Right renal cortex interstitium (tissue), 3 donors: ENCODE results near the gene ACSF2. TPM values are rescaled to one million over a fixed set of nuclear protein-coding genes. Genes with fewer than 3 reads are reported as not detected.
"Not testable (repeated sequence)": the region's sequence is repeated elsewhere in the genome, so short reads cannot be mapped to it uniquely, and the experiment has no call there.

Source experiments
- DNase-seq, 3 donors: peaks; one replicate each; pipeline ENCODE4 v3.0.0-alpha.2; 2013; ENCODE audit warnings: low read depth in 3 of 3, low spot score in 2 of 3
- polyA plus RNA-seq, 3 donors: library from polyadenylated mRNA; unstranded; fragments of 120-200 nt; gene quantifications; one replicate each; pipeline ENCODE4 v1.2.1, GENCODE V29; 2013; ENCODE audit not compliant: insufficient read length in 3 of 3

Gene ACSF2
- polyA plus RNA-seq, 3 donors, result 81.2 to 115 (median 98.7) TPM

DNA sequence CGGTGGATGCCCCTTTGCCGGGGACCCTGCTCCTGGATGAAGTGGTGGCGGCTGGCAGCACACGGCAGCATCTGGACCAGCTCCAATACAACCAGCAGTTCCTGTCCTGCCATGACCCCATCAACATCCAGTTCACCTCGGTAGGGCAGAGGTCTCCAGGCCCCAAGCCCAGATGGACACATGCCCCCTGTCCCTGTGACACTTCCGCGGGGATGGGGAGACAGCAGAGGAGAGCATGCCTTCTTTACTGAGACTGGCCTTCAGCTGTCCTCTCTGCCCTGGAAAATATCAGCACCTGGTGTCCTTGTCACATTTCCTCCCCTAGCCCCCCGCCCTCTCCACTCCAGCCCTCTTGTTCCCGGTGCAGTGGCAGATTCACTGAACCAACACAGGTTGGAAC, 36.4 kb downstream of the ACSF2 start:
- DNase-seq, result no peak

DNA sequence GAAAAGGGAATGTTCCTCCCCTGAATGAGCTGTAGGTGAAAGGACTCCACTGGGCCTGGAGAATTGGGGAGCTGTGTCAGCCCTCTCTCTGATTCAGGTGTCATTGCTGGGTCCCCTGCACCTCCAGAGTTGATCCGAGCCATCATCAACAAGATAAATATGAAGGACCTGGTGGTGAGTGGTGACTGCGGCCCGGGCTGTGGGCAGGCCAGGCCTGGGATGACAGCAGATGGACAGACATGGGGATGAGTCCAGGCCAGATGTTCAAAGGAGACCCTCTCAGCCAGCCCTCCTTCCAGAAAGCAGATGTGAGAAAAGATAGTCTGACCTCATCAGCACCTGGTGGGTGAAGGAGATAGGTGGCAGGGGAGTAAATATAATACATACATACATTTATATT, 38.1 kb downstream of the ACSF2 start:
- DNase-seq, result no peak

DNA sequence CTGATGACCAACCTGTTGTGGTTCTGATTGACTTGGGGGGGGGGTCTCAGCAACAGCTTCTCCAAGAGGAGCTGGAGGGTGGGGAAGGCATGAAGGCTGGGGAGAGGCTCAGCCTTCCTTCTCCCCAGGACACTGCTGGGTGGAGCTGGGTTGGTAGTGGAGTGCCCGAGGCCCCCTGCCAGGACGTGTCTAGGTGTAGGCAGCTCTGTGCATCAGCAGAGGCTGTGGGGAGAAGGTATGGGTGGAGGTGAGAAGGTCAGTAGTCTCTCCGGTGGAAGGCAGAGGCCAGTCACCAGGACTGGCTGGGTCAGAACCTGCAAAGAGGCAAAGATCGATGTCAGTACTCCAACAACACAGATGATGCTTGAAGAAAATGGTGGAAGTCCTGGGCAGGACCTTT, 38.7 kb downstream of the ACSF2 start:
- DNase-seq, result no peak

DNA sequence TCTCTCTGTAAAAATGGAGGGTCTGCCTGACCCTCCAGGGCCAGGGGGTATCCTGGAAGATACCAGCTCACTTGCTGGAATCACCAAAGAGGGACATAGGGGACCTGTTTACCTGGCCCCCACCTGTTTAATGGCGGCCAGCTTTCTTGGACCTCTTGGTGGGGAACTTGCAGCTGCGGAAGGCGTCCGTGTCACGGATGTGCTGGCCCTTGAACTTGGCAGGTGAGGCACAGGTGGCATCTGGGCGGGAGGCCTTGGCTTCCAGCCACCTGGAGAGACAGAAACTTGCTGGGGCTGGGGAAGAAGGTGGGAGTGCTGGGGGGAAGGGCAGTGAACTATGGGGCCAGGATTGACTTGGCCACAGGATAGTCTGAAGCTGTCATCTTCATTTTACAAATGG, 39.2 kb downstream of the ACSF2 start:
- DNase-seq, result no peak

DNA sequence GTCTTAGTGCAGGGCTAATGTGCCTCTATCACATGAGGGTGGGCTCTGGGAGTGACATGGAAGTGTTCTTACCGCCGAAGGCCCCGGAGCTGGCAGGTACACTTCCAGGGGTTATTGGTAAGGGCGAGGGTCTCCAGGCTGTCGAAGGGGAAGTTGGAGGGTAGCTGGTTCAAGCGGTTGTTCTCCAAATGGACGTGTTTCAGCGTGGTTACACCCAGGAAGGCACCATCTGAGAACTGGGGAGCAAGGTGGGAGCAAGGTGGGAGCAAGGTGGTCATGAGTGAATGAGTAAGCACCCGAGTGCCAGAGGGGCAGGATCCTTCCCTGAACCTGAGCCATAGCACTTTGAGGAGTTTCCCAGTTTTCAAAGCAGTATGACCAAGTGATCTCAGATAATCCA, 39.6 kb downstream of the ACSF2 start:
- DNase-seq, result no peak

DNA sequence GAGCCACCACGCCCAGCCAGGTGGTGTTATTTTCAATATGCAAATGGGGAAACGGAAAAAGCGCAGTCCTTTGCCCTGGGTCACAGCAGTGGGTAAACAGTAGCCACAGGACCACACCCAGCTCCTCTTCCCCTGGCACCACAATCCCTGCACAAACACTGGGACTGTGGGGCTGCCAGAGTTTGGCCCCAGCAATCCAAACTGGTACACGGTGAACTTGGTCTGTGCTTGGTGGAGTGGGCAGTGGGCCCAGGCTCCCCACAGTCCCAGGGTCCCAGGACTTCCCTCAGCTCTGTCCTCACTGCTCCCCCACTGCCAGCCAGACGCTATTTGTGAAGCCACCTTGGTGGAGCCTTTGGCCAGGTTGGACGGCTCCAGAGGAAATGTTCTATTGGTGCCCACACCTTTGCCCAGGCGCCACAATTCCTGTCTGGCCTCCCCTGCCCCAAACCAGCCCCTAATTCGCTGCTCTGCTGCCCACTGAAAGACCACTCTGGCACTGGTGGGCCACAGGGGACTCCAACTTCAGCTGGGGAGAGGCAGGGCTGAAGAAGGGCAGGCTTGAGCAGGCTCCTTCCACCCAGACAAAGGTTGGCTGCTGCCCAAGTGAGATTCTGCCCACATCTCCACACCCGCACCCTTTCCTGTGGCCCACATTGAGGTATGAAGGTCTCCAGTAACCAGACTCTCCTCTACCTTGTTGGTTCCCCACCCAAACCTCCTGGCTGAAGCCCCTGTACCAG, 40.5 kb downstream of the ACSF2 start:
- no peak for DNase-seq

DNA sequence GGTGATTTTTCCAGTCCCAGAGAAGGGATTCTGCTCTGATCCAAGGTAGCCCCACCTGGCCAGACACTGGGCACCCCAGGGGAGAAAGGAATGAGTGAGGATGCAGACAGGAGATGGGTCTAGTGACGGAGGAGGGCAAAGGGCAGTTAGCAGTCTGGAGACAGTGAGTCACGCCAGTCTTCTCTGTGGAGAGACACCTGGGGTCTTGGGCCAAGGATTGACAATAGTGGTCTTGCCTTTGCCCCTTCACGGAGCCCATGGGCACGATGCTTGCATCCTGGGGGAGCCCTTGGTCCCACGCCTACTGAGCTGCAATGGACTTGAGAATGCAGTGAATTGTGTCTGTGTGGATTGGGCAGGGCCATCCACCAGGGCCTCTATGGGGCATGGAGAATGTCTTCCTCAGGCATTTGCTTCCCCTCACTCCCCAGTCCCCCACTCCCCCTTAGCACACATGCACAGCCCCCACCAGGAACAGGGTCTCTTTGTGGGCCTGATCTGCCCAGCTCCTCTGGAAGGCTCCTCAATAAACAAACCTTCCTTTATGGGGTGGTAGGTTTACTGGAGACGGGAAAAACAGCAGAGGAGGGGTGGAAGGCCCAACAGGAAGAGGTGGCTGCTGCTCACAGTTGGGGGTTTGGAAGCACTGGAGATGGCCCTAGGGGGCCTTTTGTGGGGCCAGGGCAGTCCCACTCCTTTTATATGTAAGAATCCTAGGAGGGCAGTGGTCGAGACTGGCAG, 41.3 kb downstream of the ACSF2 start:
- DNase-seq, result no peak

DNA sequence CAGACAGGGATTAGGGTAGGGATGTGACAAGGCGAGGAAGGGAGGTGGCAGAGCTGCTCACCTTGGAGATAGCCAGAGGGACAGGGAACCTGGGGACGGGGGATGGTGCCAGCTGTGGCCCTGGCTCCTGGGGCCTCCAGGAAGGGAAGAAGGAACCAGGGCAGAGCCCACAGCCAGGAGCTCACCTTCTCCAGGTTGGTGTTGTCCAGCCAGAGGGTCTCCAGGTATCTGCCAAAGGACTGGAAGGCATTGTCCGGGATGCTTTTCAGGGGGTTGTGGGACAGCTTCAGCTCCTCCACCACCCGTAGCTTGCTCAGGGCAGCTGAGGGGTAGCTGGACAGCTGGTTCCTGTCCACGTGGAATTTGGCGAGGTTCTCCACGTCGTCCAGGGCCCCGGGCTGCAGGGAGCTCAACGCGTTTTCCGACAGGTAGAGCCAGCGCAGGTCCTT, 41.9 kb downstream of the ACSF2 start:
- DNase-seq, result no peak

DNA sequence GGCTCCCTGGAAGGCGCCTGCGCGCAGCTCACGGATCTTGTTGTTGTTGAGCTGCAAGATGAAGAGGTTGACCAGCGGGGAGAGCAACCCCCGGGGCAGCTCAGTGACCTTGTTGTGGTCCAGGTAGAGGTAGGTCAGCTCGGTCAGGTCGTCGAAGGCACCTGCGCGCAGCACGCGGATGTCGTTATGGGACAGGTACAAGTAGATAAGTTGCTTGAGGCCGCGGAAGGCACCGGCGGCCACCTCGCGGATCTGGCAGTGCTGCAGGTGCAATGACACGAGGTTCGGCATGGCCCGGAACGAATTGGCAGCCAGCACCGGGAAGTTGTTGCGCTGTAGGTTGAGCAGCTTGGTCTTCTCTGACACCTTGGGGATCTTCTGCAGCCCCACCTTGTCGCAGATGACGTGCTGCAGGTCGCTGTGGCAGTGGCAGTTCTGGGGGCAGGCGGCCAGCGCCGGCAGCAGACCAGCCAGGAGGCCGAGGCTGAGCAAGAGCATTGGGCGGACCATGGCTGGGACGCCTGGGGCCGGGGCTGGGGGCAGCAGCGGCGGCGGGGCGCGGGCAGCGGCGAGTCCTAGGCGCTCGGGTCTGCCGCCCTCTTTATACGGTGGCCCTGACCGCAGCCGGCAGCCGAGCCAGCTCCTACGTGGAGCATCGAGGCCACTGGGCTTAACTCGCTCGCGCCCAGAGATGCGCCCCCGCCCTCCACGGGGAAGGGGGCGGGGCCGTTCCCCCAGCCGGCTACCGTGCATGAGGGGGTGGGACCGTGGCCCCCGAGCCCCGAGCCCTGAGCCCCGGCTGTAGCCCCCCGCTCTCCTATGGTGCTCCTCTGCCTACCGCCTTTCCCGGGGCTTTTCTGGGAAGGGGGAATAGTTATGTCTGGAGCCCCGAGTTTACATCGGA, 42.5 kb downstream of the ACSF2 start, which contains the start of gene CHAD:
TSS of gene CHAD (minus strand) at position 577 of the 904 bp plus-strand sequence. CDS start at position 510, 67 bp downstream.
- no peak for DNase-seq

DNA sequence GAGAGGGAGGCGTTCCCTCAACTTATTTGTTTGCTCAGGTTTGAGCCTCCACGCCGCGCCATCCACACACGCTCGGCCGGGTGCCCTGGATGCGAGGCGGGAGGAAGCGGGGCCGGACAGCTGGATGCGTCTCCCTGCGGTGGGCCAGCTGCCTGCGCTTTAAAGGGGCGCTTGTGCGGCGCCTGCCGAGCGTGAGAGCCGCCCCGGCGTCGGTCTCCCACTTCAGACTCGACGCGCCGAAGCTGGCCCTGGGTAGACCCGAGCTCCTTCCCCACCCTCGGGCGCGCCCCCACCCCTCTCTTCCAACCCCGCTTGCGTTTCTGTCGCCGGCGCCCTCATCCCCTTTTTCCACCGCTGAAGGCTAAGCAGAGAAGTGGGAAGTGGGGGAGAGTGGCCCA, 43.2 kb downstream of the ACSF2 start:
- DNase-seq, result no peak

DNA sequence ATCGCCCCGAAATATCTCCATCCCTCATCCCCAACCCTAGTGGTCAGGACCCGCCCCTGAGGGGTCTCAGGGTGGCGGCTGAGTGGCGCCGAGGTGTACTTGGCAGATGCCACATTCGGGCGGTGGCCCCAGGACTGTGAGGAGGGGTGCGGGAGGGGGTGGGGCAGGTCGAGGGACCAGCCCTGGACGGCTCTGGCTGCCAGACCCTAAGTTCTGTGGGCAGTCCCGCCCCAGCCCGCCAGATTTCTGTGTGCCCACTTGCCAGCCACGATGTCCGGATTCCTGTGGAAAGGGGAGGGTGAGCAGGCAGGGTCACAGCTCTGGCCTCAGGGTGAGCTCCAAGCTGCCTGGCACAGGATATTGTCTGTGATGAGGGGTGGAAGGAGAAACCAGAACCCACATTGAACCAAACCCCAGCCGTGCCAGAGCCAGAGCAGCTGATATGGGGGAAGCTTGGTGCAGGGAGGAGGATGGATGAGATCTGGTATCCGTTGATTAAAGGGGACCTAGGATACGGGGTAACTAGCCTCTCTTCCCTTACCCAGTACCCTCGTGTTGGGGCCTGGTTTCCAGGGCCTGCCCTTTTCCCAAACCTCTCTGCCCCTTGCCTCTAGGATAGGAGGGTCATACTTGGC, 43.8 kb downstream of the ACSF2 start:
- no peak for DNase-seq

DNA sequence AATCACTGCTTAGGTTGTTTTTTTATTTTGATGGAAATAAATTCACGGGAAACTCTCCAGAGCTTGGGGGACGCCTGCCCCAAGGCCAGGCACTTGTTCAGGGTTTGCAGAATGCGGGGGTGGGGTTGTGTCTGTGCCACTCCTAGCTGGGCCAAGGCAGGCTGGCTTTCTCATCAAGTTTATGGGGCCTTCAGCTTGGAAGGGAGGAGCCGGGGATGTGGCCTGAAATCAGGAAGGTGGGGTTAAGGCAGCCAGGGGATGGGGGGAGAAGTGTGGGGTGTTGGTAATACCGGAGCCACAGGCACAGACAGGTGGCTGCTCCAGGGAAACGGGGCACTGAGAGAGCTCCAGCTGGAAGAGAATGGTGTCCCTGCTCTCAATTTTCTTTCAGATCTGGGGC, 44.4 kb downstream of the ACSF2 start:
- DNase-seq, result no peak

DNA sequence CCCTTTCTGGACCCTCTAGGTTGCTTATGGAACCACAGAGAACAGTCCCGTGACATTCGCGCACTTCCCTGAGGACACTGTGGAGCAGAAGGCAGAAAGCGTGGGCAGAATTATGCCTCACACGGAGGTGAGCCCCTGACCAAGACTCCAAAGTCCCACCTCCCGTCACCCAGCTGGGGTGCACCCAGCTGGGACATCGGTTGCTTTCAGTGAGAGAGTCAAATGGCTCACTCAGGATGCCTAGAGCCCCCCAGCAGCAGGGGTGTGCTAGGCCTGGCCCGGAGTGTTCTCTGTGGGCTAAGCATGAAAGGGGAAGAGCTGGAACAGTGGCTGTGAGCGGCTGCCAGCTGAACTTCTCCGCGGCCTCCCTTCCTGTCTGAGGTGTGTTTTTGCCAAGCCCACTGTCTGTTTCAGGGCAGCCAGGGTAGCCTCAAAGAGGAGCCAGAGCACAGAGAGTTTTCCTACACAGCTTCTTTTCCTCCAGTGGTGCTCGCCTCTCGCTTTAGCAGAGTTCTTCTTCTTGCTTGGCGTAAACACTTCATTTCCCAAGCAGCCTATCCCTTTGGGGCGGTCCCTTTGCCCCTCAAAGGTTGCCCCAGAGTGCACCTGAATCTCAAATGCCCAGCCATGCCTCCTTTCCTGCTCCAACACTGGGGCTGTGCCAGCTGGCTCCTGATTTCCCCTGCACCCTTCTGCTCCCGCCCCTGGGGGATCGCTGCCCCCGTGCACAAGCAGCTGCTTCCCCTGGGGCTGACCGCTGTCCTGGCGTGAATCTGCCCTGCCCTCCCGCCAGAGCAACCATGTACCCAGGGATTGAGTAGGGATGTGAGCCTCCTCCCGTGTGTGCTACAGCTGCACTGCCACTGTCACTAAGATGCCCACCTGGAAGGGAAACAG, 45.2 kb downstream of the ACSF2 start:
- DNase-seq, result no peak

DNA sequence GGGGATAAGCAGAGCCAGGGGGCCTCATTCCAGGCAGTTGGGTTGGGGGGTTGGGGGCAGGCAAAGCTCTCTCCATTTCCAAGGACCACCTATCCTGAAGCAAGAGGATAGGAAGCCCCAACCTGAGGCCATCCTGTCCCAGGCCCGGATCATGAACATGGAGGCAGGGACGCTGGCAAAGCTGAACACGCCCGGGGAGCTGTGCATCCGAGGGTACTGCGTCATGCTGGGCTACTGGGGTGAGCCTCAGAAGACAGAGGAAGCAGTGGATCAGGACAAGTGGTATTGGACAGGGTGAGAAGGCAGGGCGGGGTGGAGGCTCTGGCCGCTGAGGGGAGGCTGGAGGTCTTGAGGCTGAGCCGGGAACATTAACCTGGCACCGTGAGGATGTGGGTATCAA, 46.3 kb downstream of the ACSF2 start:
- DNase-seq, result no peak

DNA sequence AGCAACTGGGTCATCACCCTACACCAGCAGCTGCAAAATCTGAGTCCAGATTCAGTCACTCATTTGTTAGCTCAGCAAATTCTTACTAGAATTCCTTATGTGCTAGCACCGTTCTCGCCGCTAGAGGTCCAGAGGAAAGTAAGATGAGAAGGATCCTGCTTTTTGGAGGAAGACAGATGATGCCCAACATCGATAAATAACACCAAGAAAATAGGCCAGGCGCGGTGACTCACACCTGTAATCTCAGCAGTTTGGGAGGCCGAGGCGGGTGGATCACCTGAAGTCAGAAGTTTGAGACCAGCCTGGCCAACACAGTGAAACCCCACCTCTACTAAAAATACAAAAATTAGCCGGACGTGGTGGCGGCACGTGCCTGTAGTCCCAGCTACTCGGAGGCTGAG, 46.7 kb downstream of the ACSF2 start:
- not testable (repeated sequence) for DNase-seq

DNA sequence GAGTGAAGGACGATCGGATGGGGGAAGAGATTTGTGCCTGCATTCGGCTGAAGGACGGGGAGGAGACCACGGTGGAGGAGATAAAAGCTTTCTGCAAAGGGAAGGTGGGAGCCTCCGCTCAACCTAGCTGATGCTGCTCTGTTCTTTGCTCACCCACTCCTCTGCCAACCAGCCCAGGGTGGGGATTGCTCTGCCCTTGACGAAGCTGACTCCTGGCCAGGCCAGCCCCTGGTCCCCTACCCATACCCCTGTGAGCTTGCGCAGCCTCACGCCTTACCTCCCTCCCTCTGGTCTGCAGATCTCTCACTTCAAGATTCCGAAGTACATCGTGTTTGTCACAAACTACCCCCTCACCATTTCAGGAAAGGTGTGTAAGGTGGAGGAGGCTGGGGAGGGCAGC, 47.9 kb downstream of the ACSF2 start:
- no peak for DNase-seq

DNA sequence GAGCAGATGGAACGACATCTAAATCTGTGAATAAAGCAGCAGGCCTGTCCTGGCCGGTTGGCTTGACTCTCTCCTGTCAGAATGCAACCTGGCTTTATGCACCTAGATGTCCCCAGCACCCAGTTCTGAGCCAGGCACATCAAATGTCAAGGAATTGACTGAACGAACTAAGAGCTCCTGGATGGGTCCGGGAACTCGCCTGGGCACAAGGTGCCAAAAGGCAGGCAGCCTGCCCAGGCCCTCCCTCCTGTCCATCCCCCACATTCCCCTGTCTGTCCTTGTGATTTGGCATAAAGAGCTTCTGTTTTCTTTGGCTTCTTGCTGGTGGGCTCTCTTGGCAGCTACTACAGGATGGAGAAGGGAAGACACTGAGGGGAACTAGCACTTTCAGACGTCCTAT, 48.5 kb downstream of the ACSF2 start:
- no peak for DNase-seq

DNA sequence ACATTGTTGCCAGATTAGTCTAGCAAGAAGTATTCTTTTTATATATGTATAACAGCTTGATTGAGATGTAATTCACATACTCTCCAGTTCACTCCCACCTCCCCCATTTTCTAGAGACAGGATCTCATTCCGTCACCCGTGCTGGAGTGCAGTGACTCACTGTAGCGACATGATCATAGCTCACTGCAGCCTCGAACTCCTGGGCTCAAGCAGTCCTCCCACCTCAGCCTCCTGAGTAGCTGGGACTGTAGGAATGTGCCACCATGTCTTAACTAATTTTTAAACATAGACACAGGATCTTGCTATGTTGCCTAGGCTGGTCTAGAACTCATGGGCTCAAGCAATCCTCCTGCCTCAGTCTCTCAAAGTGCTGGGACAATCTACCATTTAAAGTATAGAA, 49.3 kb downstream of the ACSF2 start:
- DNase-seq, result no peak

DNA sequence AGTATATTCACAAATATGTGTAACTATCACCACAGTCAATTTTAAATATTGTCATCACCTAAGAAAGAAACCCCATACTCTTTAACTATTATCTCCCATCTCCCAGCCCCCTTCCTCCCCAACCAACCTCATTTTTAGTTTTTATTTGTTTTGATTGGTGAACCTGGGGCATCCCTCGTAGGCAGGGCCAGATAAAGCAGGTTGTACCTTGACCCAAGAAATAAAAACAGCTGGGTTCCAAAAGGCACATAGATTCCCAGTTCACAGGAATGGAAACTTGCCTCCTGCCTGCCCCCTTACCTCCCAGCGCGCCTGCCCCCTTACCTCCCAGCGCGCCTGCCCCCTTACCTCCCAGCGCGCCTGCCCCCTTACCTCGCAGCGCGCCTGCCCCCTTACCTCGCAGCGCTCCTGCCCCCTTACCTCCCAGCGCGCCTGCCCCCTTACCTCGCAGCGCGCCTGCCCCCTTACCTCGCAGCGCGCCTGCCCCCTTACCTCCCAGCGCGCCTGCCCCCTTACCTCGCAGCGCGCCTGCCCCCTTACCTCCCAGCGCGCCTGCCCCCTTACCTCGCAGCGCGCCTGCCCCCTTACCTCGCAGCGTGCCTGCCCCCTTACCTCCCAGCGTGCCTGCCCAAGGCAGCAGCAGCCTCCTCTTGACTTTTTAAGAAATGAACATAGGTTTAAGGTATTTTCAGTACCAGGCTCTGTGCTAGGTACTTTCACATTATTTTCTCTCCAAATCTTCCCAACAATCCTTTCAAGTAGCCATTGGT, 49.9 kb downstream of the ACSF2 start:
- DNase-seq, result not testable (repeated sequence)
